OCI-LY1 (cell line): ENCODE data around the gene KCNT1.

ENCODE experiments used
- H2AFZ ChIP-seq: fragments of 200-600 bp; sonication (generic), shearing (Covaris generic); 2 replicates; pipeline ENCODE4 v1.6.0; 2014; ENCODE audit warnings: antibody characterized with exemption, mild to moderate bottlenecking, low read length
- H3F3A ChIP-seq: fragments of 200-600 bp; sonication (generic), shearing (Covaris generic); 2 replicates; pipeline ENCODE4 v1.6.0; 2014; ENCODE audit warnings: mild to moderate bottlenecking, antibody characterized with exemption, low read length, moderate library complexity; ENCODE audit not compliant: insufficient read depth
- H3K27ac ChIP-seq: fragments of 200-600 bp; sonication (generic); 2 replicates; pipeline ENCODE4 v1.5.1; 2014; ENCODE audit warnings: low read length, mixed run types, mild to moderate bottlenecking, low read depth; ENCODE audit not compliant: poor library complexity, severe bottlenecking
- H3K27me3 ChIP-seq: fragments of 200-600 bp; sonication (generic); 2 replicates; pipeline ENCODE4 v1.6.0; 2014; ENCODE audit warnings: antibody characterized with exemption, mild to moderate bottlenecking, low read length, moderate library complexity; ENCODE audit not compliant: insufficient read depth
- H3K36me3 ChIP-seq: fragments of 200-600 bp; sonication (generic); 2 replicates; pipeline ENCODE4 v1.6.1; 2014; ENCODE audit warnings: mild to moderate bottlenecking, antibody characterized with exemption, low read length, moderate library complexity, mixed read lengths; ENCODE audit not compliant: insufficient read depth
- H3K4me1 ChIP-seq: fragments of 200-600 bp; sonication (generic); 2 replicates; pipeline ENCODE4 v1.5.1; 2014; ENCODE audit warnings: mild to moderate bottlenecking, low read length, moderate library complexity; ENCODE audit not compliant: insufficient read depth, severe bottlenecking
- H3K4me2 ChIP-seq: fragments of 200-600 bp; sonication (generic), shearing (Covaris generic); 2 replicates; pipeline ENCODE4 v1.6.1; 2014; ENCODE audit warnings: low read length
- H3K4me3 ChIP-seq: fragments of 200-600 bp; sonication (generic); 2 replicates; pipeline ENCODE4 v1.5.1; 2014; ENCODE audit warnings: low read length, low read depth, mild to moderate bottlenecking, mixed read lengths; ENCODE audit not compliant: poor library complexity, severe bottlenecking
- H3K79me2 ChIP-seq: fragments of 200-600 bp; shearing (Covaris generic); 2 replicates; pipeline ENCODE4 v1.6.1; 2016; ENCODE audit warnings: mixed run types, low read length, mixed read lengths; ENCODE audit not compliant: insufficient read depth
- H3K9ac ChIP-seq: fragments of 200-600 bp; sonication (generic), shearing (Covaris generic); 2 replicates; pipeline ENCODE4 v1.6.1; 2014; ENCODE audit warnings: mild to moderate bottlenecking, low read length, mixed read lengths
- H3K9me2 ChIP-seq: fragments of 200-600 bp; sonication (generic), shearing (Covaris generic); 2 replicates; pipeline ENCODE4 v1.6.1; 2014; ENCODE audit warnings: low read depth, mild to moderate bottlenecking, low read length, mixed read lengths
- H3K9me3 ChIP-seq: fragments of 200-600 bp; shearing (Covaris generic); 2 replicates; pipeline ENCODE4 v1.6.1; 2014; ENCODE audit warnings: low read length, mixed read lengths
- H4K20me1 ChIP-seq: fragments of 200-600 bp; sonication (generic), shearing (Covaris generic); 2 replicates; pipeline ENCODE4 v1.6.0; 2016; ENCODE audit warnings: mild to moderate bottlenecking, low read length; ENCODE audit not compliant: insufficient read depth
- CTCF ChIP-seq: fragments of 200-600 bp; sonication (generic), shearing (Covaris generic); IDR thresholded peaks from 2 replicates; pipeline ENCODE4 v1.5.1; 2017; ENCODE audit warnings: mild to moderate bottlenecking, antibody characterized with exemption, low read length, moderate library complexity, mixed read lengths
- EZH2 ChIP-seq: fragments of 200-600 bp; sonication (generic), shearing (Covaris generic); IDR thresholded peaks from 2 replicates; pipeline ENCODE4 v1.8.0; 2017; ENCODE audit warnings: borderline replicate concordance, mixed run types, mild to moderate bottlenecking, antibody characterized with exemption, low read length, moderate library complexity, mixed read lengths

Gene KCNT1

GRCh38 chr9:135743021-135743420 is 41.0 kb downstream of the KCNT1 start:
- Histone ChIP-seq H3K27ac (no peak overlapping the region), H3K4me2 (no peak overlapping the region), H3K27me3 (no peaks in the 10 kb centered on the region; the same call in 1 of the 2 replicates), H3K9ac (no peak overlapping the region), H3K36me3 (no peaks in the 10 kb centered on the region), H3K4me3 (no peak overlapping the region), H3K4me1 (no peaks in the 10 kb centered on the region), H4K20me1 (no peaks in the 10 kb centered on the region), H3K9me3 (no peaks in the 10 kb centered on the region), H2AFZ (no peak overlapping the region), H3F3A (no peaks in the 10 kb centered on the region), H3K79me2 (no peaks in the 10 kb centered on the region), H3K9me2 (no peaks in the 10 kb centered on the region)
- no peak for TF ChIP-seq CTCF

- no peaks in the 10 kb centered on the region for H3F3A ChIP-seq
- H3K27ac ChIP-seq: no peak overlapping the region
- no peak overlapping the region for H3K4me3 ChIP-seq
- H3K4me2 ChIP-seq: no peak overlapping the region
- no peak for TF ChIP-seq EZH2
- no peak for TF ChIP-seq CTCF
- no peaks in the 10 kb centered on the region for H3K4me1 ChIP-seq
- no peak overlapping the region for H3K9ac ChIP-seq
- no peaks in the 10 kb centered on the region for H3K9me2 ChIP-seq
- H3K79me2 ChIP-seq: no peaks in the 10 kb centered on the region
- H3K27me3 ChIP-seq: no peaks in the 10 kb centered on the region
- no peaks in the 10 kb centered on the region for H3K9me3 ChIP-seq
- H2AFZ ChIP-seq: no peak overlapping the region
- H3K36me3 ChIP-seq: no peaks in the 10 kb centered on the region
- H4K20me1 ChIP-seq: no peaks in the 10 kb centered on the region
Observed at GRCh38 chr9:135743546-135744332, 41.8 kb downstream of the KCNT1 start.

DNA sequence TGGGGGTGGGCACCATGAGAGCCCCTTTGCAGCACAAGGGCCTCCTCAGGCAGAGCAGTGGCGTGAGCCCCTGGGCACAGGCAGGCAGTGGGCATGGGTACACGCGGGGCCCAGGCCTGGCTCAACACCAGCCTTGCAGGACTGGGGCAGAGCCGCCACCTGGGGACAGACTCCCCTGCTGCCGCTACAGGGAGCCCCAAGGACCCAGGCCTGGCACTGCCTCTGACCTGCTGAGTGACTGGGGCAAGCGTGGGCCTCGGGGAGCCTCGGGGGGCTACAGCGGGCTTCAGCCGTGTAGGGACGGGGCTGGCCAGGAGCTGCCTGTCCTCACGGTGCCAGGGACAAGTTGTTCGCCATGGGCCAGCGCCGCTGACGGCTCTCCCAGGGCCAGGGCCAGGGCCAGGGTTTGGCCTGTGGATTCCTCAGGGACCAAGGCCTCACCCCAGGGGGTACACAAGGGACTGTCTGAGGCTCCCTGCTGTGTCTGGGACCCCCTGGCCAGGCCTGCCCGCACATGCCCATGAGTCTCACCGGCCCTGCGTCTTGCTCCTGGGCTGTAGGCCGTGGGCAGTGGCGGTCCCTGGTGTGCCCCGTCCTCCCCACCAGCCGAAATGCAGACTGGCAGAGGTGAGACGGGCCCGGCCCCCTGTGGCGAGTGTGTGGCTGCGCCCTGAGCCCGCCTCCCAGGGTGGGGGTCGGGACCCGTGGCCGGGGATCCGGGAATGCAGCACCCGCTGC is 42.5 kb downstream of the KCNT1 start:
- Histone ChIP-seq H3K9me2 (no peaks in the 10 kb centered on the region), H2AFZ (no peak overlapping the region), H3K79me2 (no peaks in the 10 kb centered on the region), H3K9me3 (no peaks in the 10 kb centered on the region), H3K4me1 (no peaks in the 10 kb centered on the region), H3K4me2 (no peak overlapping the region), H3K27me3 (peaks cover 2% of the 10 kb centered on the region; the same call in 1 of the 2 replicates), H3K9ac (no peak overlapping the region), H3K4me3 (no peak overlapping the region), H3K36me3 (no peaks in the 10 kb centered on the region), H3K27ac (no peak overlapping the region), H3F3A (no peaks in the 10 kb centered on the region), H4K20me1 (no peaks in the 10 kb centered on the region)
- TF ChIP-seq CTCF (no peak), EZH2 (no peak)
